GM12878 (cell line): Measurements from ENCODE around the gene TCTN1. TPM values are rescaled to one million over a fixed set of nuclear protein-coding genes. Genes with fewer than 3 reads are reported as not detected.

Source experiments
- ETV6 ChIP-seq, 2 experiments: fragments of 450-650 bp in 1 of 2; IDR thresholded peaks in 1 of 2; conservative IDR thresholded peaks in 1 of 2; 2 replicates each; pipeline ENCODE4 v1.6.1; 2014; ENCODE audit warnings: antibody characterized with exemption in 1 of 2, borderline replicate concordance in 1 of 2, low read depth in 1 of 2, mild to moderate bottlenecking in 1 of 2, moderate library complexity in 1 of 2
- MXI1 ChIP-seq: fragments of 150-350 bp; IDR thresholded peaks from 2 replicates; pipeline ENCODE4 v1.6.1; 2011; ENCODE audit warnings: low read depth, mild to moderate bottlenecking, inconsistent platforms, low read length, improper control_type of control experiment
- RB1 ChIP-seq: fragments of 450-650 bp; formaldehyde crosslinking; IDR thresholded peaks from 2 replicates; pipeline ENCODE4 v1.6.1; 2017; ENCODE audit warnings: mild to moderate bottlenecking, borderline replicate concordance
- polyA plus RNA-seq, 11 experiments: library from polyadenylated mRNA; depleted of rRNA in 4 of 11; unstranded in 6 of 11; stranded (reverse) in 5 of 11; fragments of >200 nt; fragmentation: Nextera tagmentation in 4 of 11; fragmentation: Illumina TruSeq in 1 of 11; extraction: Ambion mirVana in 4 of 11; extraction: Trizol in 1 of 11; gene quantifications; 1 replicate in 1 of 11; 2 replicates in 10 of 11; pipeline versions ENCODE4 v1.2.1 to v1.2.3, GENCODE V29; 2011 to 2016; ENCODE audit warnings: inconsistent platforms in 2 of 11, missing spikeins in 2 of 11, low read depth in 1 of 11
- total RNA-seq, 4 experiments: library from RNA; depleted of rRNA in 3 of 4; stranded (reverse); fragments of >200 nt in 3 of 4; fragmentation: Illumina TruSeq in 1 of 4; extraction: Trizol in 1 of 4; gene quantifications; 2 replicates each; pipeline versions ENCODE4 v1.2.1 to v1.2.3, GENCODE V29; 2013 to 2021
- TF ChIP-seq, protein P1 (sequence below): fragments of 450-650 bp; formaldehyde crosslinking; IDR thresholded peaks from 2 replicates; pipeline ENCODE4 v1.4.0; 2022; ENCODE audit warnings: mild to moderate bottlenecking, moderate library complexity
- TF ChIP-seq, protein P2 (sequence below): fragments of 450-650 bp; IDR thresholded peaks from 2 replicates; pipeline ENCODE4 v1.6.1; 2017; ENCODE audit warnings: low read depth, mild to moderate bottlenecking, moderate library complexity

The TCTN1 gene
- total and polyA plus RNA-seq, 10 of the 15 experiments (the other 5 are each of a cell fraction or from before 2014, with no cell fraction given) = 8.8 to 23.5 (median 15.3) TPM

DNA sequence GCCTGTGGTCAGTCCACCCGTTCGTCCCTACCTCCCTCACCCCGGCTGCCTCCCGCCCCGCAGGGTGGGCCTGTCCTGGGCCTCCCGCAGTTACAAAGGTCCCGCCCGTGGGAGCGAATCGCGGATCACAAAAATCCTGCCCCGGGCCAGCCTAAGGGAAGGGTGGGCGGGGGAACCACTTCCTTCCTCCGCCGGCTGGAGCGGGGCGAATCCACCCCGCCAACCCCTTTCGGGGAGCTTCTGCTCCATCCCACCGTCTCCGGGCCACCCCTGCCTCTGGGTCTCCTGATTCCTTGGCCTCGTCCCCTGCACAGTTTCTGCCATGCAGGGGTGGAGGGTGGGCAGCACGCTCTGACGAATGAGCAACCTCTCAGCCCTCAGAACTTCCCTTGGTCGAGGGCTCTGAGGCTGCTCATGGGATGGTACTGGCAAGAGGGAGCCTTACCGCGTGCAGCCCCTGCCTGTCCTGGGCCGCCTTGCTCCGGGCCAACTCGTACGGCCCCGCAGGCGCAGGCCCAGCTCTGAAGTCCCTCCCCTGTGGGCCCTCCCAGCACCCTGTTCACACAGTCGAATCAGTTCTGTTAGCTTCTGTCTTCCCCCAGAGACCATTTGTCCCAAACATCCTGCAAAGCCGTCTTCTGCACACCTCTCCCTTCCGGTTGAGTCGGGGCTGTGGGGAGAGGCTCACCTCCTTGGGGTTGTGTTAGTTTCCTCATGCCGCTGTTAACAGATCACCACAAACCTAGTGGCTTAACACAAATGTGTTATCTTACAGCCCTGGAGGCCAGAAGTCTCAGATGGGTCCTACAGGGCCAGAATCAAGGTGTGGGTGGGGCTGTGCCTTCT, 75.6 kb downstream of the TCTN1 start (continued):
- TF ChIP-seq, protein P1, sequence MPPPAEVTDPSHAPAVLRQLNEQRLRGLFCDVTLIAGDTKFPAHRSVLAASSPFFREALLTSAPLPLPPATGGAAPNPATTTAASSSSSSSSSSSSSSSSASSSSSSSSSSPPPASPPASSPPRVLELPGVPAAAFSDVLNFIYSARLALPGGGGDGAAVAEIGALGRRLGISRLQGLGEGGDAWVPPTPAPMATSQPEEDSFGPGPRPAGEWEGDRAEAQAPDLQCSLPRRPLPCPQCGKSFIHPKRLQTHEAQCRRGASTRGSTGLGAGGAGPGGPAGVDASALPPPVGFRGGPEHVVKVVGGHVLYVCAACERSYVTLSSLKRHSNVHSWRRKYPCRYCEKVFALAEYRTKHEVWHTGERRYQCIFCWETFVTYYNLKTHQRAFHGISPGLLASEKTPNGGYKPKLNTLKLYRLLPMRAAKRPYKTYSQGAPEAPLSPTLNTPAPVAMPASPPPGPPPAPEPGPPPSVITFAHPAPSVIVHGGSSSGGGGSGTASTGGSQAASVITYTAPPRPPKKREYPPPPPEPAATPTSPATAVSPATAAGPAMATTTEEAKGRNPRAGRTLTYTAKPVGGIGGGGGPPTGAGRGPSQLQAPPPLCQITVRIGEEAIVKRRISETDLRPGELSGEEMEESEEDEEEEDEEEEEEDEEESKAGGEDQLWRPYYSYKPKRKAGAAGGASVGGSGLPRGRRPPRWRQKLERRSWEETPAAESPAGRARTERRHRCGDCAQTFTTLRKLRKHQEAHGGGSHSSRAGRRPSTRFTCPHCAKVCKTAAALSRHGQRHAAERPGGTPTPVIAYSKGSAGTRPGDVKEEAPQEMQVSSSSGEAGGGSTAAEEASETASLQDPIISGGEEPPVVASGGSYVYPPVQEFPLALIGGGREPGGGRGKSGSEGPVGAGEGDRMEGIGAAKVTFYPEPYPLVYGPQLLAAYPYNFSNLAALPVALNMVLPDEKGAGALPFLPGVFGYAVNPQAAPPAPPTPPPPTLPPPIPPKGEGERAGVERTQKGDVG (CRISPR knock-in tag) = no peak
- TF ChIP-seq RB1 (no peak), ETV6 (conservative IDR thresholded peaks at IDR 0.05 in 1 of 2, IDR thresholded peaks at IDR 0.05 in 1 of 2; ENCODE audit: borderline replicate concordance in 1 of 2, low read depth in 1 of 2) (no peak), MXI1 (no peak)
- TF ChIP-seq, protein P2, sequence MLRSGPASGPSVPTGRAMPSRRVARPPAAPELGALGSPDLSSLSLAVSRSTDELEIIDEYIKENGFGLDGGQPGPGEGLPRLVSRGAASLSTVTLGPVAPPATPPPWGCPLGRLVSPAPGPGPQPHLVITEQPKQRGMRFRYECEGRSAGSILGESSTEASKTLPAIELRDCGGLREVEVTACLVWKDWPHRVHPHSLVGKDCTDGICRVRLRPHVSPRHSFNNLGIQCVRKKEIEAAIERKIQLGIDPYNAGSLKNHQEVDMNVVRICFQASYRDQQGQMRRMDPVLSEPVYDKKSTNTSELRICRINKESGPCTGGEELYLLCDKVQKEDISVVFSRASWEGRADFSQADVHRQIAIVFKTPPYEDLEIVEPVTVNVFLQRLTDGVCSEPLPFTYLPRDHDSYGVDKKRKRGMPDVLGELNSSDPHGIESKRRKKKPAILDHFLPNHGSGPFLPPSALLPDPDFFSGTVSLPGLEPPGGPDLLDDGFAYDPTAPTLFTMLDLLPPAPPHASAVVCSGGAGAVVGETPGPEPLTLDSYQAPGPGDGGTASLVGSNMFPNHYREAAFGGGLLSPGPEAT = no peak
